ENCODE data around the gene MICU1. TPM values are rescaled to one million over a fixed set of nuclear protein-coding genes. Genes with fewer than 3 reads are reported as not detected.

Gene MICU1
- total RNA-seq, 1 donor from 2014 or later = 79.8 TPM

GRCh38 chr10:72483471-72483870, 142.4 kb downstream of the MICU1 start:
- Histone ChIP-seq H3K9ac (no peak overlapping the region), H4K20me1 (ENCODE audit: low read depth) (no peaks in the 10 kb centered on the region), H3K36me3 (no peaks in the 10 kb centered on the region), H2AFZ (replicated peaks) (no peak overlapping the region), H3K27ac (peak overlapping the region; percentile 39), H3K4me3 (no peak overlapping the region), H3K4me1 (peaks cover 21% of the 10 kb centered on the region), H3K79me2 (ENCODE audit: low read depth) (no peaks in the 10 kb centered on the region), H3F3A (ENCODE audit: low read depth) (no peaks in the 10 kb centered on the region), H3K4me2 (no peak overlapping the region), H3K9me3 (ENCODE audit: low read depth) (no peaks in the 10 kb centered on the region), H3K27me3 (no peaks in the 10 kb centered on the region)
- H3K27me3 Mint-ChIP-seq (ENCODE audit: insufficient read depth, low read depth) = no peaks in the 10 kb centered on the region
- H3K27ac Mint-ChIP-seq = no peak overlapping the region
- no peak for TF ChIP-seq EZH2phosphoT487 (IDR thresholded peaks at IDR 0.05)
- TF ChIP-seq, protein P1, sequence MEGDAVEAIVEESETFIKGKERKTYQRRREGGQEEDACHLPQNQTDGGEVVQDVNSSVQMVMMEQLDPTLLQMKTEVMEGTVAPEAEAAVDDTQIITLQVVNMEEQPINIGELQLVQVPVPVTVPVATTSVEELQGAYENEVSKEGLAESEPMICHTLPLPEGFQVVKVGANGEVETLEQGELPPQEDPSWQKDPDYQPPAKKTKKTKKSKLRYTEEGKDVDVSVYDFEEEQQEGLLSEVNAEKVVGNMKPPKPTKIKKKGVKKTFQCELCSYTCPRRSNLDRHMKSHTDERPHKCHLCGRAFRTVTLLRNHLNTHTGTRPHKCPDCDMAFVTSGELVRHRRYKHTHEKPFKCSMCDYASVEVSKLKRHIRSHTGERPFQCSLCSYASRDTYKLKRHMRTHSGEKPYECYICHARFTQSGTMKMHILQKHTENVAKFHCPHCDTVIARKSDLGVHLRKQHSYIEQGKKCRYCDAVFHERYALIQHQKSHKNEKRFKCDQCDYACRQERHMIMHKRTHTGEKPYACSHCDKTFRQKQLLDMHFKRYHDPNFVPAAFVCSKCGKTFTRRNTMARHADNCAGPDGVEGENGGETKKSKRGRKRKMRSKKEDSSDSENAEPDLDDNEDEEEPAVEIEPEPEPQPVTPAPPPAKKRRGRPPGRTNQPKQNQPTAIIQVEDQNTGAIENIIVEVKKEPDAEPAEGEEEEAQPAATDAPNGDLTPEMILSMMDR (IDR thresholded peaks at IDR 0.05) = no peak
- TF ChIP-seq EZH2 (IDR thresholded peaks at IDR 0.05) = no peak
- peaks cover 2% of the 10 kb centered on the region for H3K36me3 Mint-ChIP-seq
- DNase-seq (ENCODE audit: low spot score) = no peak
- H3K9me3 Mint-ChIP-seq = no peaks in the 10 kb centered on the region
- H3K4me1 Mint-ChIP-seq = peaks cover 5% of the 10 kb centered on the region
- H3K4me3 Mint-ChIP-seq = no peak overlapping the region

- Mint-ChIP-seq H3K9me3 (no peaks in the 10 kb centered on the region), H3K27ac (no peak overlapping the region), H3K4me3 (no peak overlapping the region), H3K27me3 (ENCODE audit: insufficient read depth, low read depth) (no peaks in the 10 kb centered on the region), H3K36me3 (no peaks in the 10 kb centered on the region), H3K4me1 (peaks cover 5% of the 10 kb centered on the region)
- Histone ChIP-seq H3K36me3 (no peaks in the 10 kb centered on the region), H3K9me3 (ENCODE audit: low read depth) (no peaks in the 10 kb centered on the region), H3K4me2 (no peak overlapping the region), H3K27ac (no peak overlapping the region), H3F3A (ENCODE audit: low read depth) (no peaks in the 10 kb centered on the region), H4K20me1 (ENCODE audit: low read depth) (no peaks in the 10 kb centered on the region), H3K79me2 (ENCODE audit: low read depth) (no peaks in the 10 kb centered on the region), H3K9ac (no peak overlapping the region), H3K27me3 (no peaks in the 10 kb centered on the region), H2AFZ (replicated peaks) (no peak overlapping the region), H3K4me3 (no peak overlapping the region), H3K4me1 (peaks cover 21% of the 10 kb centered on the region)
- no peak for DNase-seq (ENCODE audit: low spot score)
- TF ChIP-seq, protein P1 (IDR thresholded peaks at IDR 0.05) = no peak
- TF ChIP-seq EZH2 (IDR thresholded peaks at IDR 0.05) (no peak), EZH2phosphoT487 (IDR thresholded peaks at IDR 0.05) (no peak)
These were observed 145.0 kb downstream of the MICU1 start for GRCh38 chr10:72480861-72481260.

GRCh38 chr10:72477463-72477862, 148.4 kb downstream of the MICU1 start:
- H2AFZ ChIP-seq (replicated peaks) = no peak overlapping the region
- TF ChIP-seq EZH2 (IDR thresholded peaks at IDR 0.05) (no peak), EZH2phosphoT487 (IDR thresholded peaks at IDR 0.05) (no peak)
- TF ChIP-seq, protein P1 (IDR thresholded peaks at IDR 0.05) = no peak

More at GRCh38 chr10:72477463-72477862, 148.4 kb downstream of the MICU1 start:
- Mint-ChIP-seq H3K36me3 (peaks cover 15% of the 10 kb centered on the region), H3K4me3 (no peak overlapping the region), H3K27me3 (ENCODE audit: insufficient read depth, low read depth) (no peaks in the 10 kb centered on the region), H3K9me3 (no peaks in the 10 kb centered on the region), H3K4me1 (peaks cover 15% of the 10 kb centered on the region), H3K27ac (no peak overlapping the region)
- Histone ChIP-seq H3K9me3 (ENCODE audit: low read depth) (no peaks in the 10 kb centered on the region), H3K36me3 (no peaks in the 10 kb centered on the region), H3K4me1 (peaks cover 11% of the 10 kb centered on the region), H3F3A (ENCODE audit: low read depth) (no peaks in the 10 kb centered on the region), H3K27ac (no peak overlapping the region), H3K27me3 (no peaks in the 10 kb centered on the region), H3K4me2 (no peak overlapping the region), H4K20me1 (ENCODE audit: low read depth) (no peaks in the 10 kb centered on the region), H3K79me2 (ENCODE audit: low read depth) (no peaks in the 10 kb centered on the region), H3K4me3 (no peak overlapping the region), H3K9ac (no peak overlapping the region)
- no peak for DNase-seq (ENCODE audit: low spot score)

All from neural progenitor cell (in vitro differentiated cells).